Activated CD8-positive, alpha-beta memory T cell treated with anti-CD3 and anti-CD28 coated beads for 1 hour (primary cell): ENCODE results near the gene VWA2.

ENCODE experiments used
- DNase-seq, 2 donors: peaks; one replicate each; pipeline ENCODE4 v3.0.0-alpha.2; 2020; ENCODE audit warnings: low read depth in 1 of 2; ENCODE audit errors: extremely low read depth in 1 of 2

VWA2 gene

GRCh38 chr10:114274616-114275453, 35.8 kb downstream of the VWA2 start:
- no peak for DNase-seq

GRCh38 chr10:114276066-114276465, 37.0 kb downstream of the VWA2 start:
- no peak for DNase-seq

- DNase-seq, result no peak
Observed at GRCh38 chr10:114276671-114277070, 37.6 kb downstream of the VWA2 start.

- no peak for DNase-seq
Observed at GRCh38 chr10:114278140-114278883, 39.3 kb downstream of the VWA2 start.

DNA sequence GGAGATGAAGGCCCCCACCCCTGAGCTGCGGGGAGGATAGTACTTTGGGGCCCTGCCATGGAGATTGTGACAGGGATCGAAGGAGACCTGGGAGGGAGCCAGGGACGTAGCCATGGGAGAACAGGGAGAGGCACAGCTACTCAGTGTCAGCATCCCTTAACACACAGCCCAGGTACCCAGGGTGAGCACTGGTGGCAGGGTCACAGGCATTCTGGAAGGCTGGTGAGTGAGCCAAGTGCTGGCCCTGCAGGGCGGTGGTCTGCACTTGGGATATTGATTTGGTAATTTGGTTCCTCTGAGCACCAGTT, 39.8 kb downstream of the VWA2 start:
- DNase-seq, result no peak

GRCh38 chr10:114279289-114279688, 40.2 kb downstream of the VWA2 start:
- no peak for DNase-seq

DNA sequence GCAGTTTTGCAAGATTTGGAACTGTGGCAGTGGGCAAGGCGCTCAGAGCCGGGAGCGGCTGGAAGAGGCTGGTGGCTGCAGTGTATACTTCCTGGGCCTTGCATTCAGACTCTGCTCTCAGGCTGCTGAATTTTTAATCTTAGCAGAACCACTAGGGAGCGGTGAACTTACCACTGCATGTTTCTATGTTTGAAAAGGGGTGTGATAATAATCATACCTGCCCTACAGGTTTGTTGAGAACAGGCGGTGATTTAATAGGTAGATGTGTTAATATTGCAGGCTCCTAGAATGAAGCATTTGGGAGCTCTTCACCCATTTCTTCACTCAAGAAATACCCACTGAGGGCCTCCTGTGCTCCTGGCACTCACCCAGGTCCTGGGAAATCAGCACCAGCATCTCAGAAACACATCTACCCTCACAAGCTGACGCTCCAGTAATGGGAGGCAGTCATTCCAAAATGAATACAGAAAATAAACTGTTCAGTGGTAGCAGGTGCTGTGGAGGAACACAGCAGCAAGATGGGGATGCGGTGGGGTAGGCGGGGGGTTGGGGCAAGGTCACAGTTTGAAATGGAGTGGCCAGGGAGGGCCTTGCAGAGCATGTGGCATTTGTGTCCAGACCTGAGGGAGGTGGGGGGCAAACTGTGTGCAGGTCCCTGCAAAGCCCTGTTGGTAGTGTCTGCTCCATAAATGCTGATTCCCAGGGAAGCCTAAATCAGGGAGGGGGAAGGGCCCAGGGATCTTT, 41.0 kb downstream of the VWA2 start:
- no peak for DNase-seq

- DNase-seq, result no peak
Observed at GRCh38 chr10:114281006-114281405, 42.0 kb downstream of the VWA2 start.

GRCh38 chr10:114281461-114281860, 42.4 kb downstream of the VWA2 start:
- DNase-seq, result no peak

DNA sequence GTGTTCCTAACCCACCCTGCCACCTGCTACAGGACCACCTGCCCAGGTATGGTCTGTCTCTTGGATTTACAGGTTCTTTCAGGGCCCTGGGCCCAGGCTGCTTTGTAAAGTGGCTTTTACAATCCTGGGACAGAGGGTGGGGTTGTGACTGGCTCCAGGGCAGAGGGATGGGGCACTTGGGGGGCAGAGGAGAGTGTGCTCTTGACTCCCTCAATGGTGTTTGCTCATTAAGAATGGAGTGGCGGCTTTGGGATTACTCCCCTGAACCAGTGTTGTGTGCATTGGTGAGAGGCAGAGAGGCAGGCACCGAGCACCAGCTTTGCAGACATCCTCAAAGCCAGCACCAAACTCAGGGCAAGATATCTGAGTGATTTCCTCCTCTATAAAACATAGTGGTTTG, 43.5 kb downstream of the VWA2 start:
- DNase-seq, result no peak

- DNase-seq, result no peak
Observed at GRCh38 chr10:114283091-114283490, 44.0 kb downstream of the VWA2 start.

- DNase-seq, result no peak
Observed at GRCh38 chr10:114283535-114284234, 44.6 kb downstream of the VWA2 start.

DNA sequence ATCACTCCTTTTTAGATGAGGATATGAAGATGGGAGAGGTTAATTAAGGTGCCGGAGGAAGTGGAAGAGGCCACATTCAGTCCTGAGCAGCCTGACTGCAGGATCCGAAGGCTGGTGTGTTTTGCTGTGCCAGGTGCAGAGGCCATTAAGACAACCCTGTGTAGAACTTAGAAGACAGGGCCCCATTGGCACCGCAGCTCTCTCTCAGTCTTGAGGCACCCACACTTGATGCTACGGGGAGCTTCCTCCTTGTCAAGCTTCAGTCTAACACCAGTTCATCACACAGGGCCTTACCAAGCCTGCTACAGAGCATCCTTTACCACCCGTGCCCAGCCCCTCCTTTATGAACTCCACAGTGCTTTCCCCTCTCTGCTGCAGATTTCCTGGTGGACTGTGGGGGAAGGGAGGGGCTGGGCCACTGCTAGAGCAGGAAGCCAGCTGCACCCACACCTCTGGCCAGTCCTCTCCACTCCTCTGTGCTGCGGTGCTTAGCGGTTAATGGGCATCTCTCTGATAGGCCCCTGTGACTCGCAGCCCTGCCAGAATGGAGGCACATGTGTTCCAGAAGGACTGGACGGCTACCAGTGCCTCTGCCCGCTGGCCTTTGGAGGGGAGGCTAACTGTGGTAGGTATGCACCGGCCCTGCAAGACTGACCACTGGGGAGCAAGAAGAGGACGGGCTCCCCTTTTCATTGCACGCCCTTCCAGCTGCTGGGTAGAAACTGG, 45.5 kb downstream of the VWA2 start:
- no peak for DNase-seq

GRCh38 chr10:114285961-114286441, 46.9 kb downstream of the VWA2 start:
- no peak for DNase-seq

DNA sequence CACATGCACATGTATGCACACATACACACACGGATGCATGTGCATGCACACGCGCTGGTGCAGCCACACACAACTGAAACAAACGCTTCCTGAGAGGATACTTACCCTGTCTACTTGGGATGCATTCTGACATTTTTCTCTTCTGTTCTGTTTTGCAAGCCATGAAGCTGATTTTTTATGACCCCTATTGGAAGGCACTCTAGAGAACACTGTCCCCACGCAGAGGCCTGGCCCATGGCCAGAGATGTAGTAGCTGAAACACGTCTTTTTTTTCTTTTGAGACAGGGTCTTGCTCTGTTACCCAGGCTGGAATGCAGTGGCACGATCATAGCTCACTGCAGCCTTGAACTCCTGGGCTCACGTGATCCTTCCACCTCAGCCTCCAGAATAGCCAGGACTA, 47.9 kb downstream of the VWA2 start:
- no peak for DNase-seq

DNA sequence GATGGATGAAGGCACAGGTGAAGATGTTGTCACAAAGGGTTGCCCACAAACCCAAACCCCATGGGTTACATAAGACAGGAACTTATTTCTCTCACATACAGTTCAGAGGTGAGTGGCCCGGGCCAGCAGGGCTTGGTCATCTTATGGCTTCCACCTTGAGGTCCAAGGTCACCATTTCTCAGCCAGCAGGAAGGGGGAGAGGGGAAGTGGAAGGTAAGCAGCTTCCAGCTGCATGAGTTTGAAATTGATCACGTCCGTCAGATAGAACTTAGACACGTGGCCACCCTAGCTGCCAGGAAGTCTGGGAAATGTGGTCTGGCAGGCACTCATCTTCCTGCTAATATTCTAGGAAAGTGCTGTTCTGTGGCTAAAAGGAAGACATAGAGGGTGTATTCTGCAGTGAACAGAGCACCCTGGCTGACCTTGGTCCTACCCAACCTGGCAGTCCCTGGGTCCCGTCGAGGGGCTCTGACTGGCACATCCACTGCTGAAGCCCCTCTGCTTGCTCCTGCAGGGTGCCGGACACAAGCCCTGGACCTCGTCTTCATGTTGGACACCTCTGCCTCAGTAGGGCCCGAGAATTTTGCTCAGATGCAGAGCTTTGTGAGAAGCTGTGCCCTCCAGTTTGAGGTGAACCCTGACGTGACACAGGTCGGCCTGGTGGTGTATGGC, 49.5 kb downstream of the VWA2 start:
- DNase-seq, result no peak

- DNase-seq, result no peak
Observed at GRCh38 chr10:114289096-114289436, 50.0 kb downstream of the VWA2 start.

GRCh38 chr10:114290038-114290437, 51.0 kb downstream of the VWA2 start:
- DNase-seq, result no peak

- no peak for DNase-seq
Observed at GRCh38 chr10:114291076-114291475, 52.0 kb downstream of the VWA2 start.

DNA sequence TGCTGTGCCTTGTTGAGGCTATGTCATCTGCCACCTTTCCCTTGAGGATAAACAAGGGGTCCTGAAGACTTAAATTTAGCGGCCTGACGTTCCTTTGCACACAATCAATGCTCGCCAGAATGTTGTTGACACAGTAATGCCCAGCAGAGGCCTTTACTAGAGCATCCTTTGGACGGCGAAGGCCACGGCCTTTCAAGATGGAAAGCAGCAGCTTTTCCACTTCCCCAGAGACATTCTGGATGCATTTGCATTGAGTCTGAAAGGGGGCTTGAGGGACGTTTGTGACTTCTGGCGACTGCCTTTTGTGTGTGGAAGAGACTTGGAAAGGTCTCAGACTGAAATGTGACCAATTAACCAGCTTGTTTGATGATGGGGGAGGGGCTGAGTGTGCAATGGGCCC, 52.5 kb downstream of the VWA2 start:
- no peak for DNase-seq
